DOHH2 (cell line): ENCODE results near the gene SGF29.

ENCODE experiments used
- CTCF ChIP-seq: fragments of 200-600 bp; sonication (generic); IDR thresholded peaks from one replicate; pipeline ENCODE4 v1.5.1; 2014; ENCODE audit warnings: antibody characterized with exemption, mild to moderate bottlenecking, low read depth, low read length; ENCODE audit not compliant: poor library complexity, severe bottlenecking
- EZH2phosphoT487 ChIP-seq: fragments of 200-600 bp; sonication (generic); IDR thresholded peaks from 2 replicates; pipeline ENCODE4 v1.6.1; 2017; ENCODE audit warnings: borderline replicate concordance, mild to moderate bottlenecking, antibody characterized with exemption, low read length, moderate library complexity, mixed read lengths

DNA sequence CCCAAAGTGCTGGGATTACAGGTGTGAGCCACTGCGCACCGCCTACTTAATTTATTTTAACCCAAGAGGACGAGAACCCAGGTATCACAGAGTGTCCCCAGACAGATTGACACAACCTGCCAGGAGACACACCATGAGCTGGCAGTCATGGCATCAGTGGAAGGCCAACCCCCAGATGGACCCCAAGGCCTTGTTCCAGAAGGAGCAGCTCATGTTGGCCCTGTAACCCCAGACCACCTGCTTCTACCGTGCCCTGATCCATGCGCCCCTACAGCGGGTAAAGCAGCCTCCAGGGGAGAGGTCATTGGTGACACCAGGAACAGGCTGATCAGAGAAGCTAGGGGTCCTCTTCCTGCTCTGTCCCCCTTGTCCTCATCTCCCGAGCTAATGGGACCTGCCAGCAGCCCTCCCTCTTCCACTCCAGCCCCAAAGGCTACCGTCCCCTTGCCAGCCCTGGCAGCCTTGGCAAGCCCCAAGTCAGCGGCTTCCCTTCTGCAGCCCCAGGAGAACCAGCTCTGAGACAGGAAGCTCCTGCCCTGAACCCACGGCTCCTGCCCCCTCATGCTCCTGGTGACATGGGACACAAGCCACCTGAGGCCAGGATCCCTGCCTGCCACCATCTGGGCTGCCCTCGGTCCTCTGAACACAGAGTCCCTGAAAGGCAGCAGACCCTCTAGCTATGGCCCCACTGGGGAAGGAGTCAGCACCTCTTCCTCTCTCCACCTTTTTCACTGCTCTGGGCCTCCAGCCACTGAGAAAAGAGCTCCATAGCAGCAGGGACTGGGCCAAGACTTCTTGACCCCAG, 49.9 kb downstream of the SGF29 start:
- TF ChIP-seq CTCF = no peak
- no peak for TF ChIP-seq EZH2phosphoT487
